GM23338 (cell line): ENCODE data around the gene LEFTY2. TPM values are rescaled to one million over a fixed set of nuclear protein-coding genes. Genes with fewer than 3 reads are reported as not detected.

ENCODE experiments used
- ATAC-seq: fragments of 200-7000 bp; cut with Tn5 transposase; 3 replicates; pipeline ENCODE4 v1.9.1; 2020
- DNase-seq: peaks from one replicate; pipeline ENCODE4 v3.0.0-alpha.2; 2015; ENCODE audit warnings: low spot score
- H2AFZ ChIP-seq: fragments of 200-600 bp; sonication (generic); 2 replicates; pipeline ENCODE4 v1.8.0; 2016; ENCODE audit warnings: antibody characterized with exemption, mild to moderate bottlenecking, moderate library complexity
- H3F3A ChIP-seq: fragments of 200-600 bp; sonication (generic); replicated peaks from 2 replicates; pipeline ENCODE4 v1.8.0; 2017; ENCODE audit warnings: antibody characterized with exemption, mixed run types, low read depth
- H3K27ac ChIP-seq: fragments of 200-600 bp; sonication (generic); 2 replicates; pipeline ENCODE4 v1.6.1; 2016; ENCODE audit warnings: low read depth
- H3K27me3 ChIP-seq: fragments of 200-600 bp; sonication (generic); 2 replicates; pipeline ENCODE4 v1.8.0; 2016; ENCODE audit warnings: mild to moderate bottlenecking, mixed run types, moderate library complexity; ENCODE audit not compliant: insufficient read depth
- H3K36me3 ChIP-seq: fragments of 200-600 bp; sonication (generic); 2 replicates; pipeline ENCODE4 v1.8.0; 2016; ENCODE audit warnings: mild to moderate bottlenecking; ENCODE audit not compliant: insufficient read depth
- H3K4me1 ChIP-seq: fragments of 200-600 bp; sonication (generic); 2 replicates; pipeline ENCODE4 v1.8.0; 2016; ENCODE audit warnings: mild to moderate bottlenecking, moderate library complexity; ENCODE audit not compliant: insufficient read depth
- H3K4me2 ChIP-seq: fragments of 200-600 bp; sonication (generic); 2 replicates; pipeline ENCODE4 v1.7.1; 2017; ENCODE audit warnings: mixed run types
- H3K4me3 ChIP-seq: fragments of 200-600 bp; sonication (generic); 2 replicates; pipeline ENCODE4 v1.6.1; 2016; ENCODE audit warnings: mixed run types
- H3K79me2 ChIP-seq: fragments of 200-600 bp; sonication (generic); replicated peaks from 2 replicates; pipeline ENCODE4 v1.8.0; 2017; ENCODE audit warnings: mild to moderate bottlenecking; ENCODE audit not compliant: insufficient read depth
- H3K9me2 ChIP-seq: fragments of 200-600 bp; sonication (generic); 2 replicates; pipeline ENCODE4 v1.8.0; 2017; ENCODE audit not compliant: insufficient read depth
- H4K20me1 ChIP-seq: fragments of 200-600 bp; sonication (generic); replicated peaks from 2 replicates; pipeline ENCODE4 v1.8.0; 2017; ENCODE audit warnings: mild to moderate bottlenecking; ENCODE audit not compliant: insufficient read depth
- H3K27ac Mint-ChIP-seq: 2 replicates; pipeline ENCODE4 v1.8.0; 2020; ENCODE audit warnings: inconsistent platforms, mild to moderate bottlenecking, moderate library complexity, mixed read lengths
- H3K27me3 Mint-ChIP-seq: 3 replicates; pipeline ENCODE4 v1.8.0; 2022; ENCODE audit warnings: low read depth, mild to moderate bottlenecking, moderate library complexity, mixed read lengths, inconsistent platforms; ENCODE audit not compliant: insufficient read depth, poor library complexity
- H3K36me3 Mint-ChIP-seq: 3 replicates; pipeline ENCODE4 v1.8.0; 2021; ENCODE audit warnings: low read depth, mild to moderate bottlenecking, inconsistent platforms, moderate library complexity, mixed read lengths
- H3K4me1 Mint-ChIP-seq: 3 replicates; pipeline ENCODE4 v1.8.0; 2020; ENCODE audit warnings: mild to moderate bottlenecking, inconsistent platforms, mixed read lengths
- H3K4me3 Mint-ChIP-seq: 3 replicates; pipeline ENCODE4 v1.8.0; 2021; ENCODE audit warnings: moderate library complexity, mild to moderate bottlenecking, inconsistent platforms, mixed read lengths
- H3K9me3 Mint-ChIP-seq: 3 replicates; pipeline ENCODE4 v1.8.0; 2020; ENCODE audit warnings: moderate library complexity, mild to moderate bottlenecking, inconsistent platforms, mixed read lengths
- CREB1 ChIP-seq: fragments of 250-450 bp; sonication (Bioruptor Pico); IDR thresholded peaks from 2 replicates; pipeline ENCODE4 v1.5.0; 2020; ENCODE audit warnings: low read depth, mild to moderate bottlenecking, moderate library complexity
- CTCF ChIP-seq, 2 experiments: fragments of 200-600 bp in 1 of 2; sonication (generic) in 1 of 2; conservative IDR thresholded peaks; 2 replicates each; pipeline versions ENCODE4 v1.5.1 to v1.6.1; 2016 to 2017; ENCODE audit warnings: antibody characterized with exemption in 2 of 2, low read depth in 2 of 2, mild to moderate bottlenecking in 2 of 2, moderate library complexity in 1 of 2
- ETS1 ChIP-seq: IDR thresholded peaks from 2 replicates; pipeline ENCODE4 v1.6.1; 2016; ENCODE audit warnings: antibody characterized with exemption
- EZH2 ChIP-seq: fragments of 200-600 bp; sonication (generic); IDR thresholded peaks from one replicate; pipeline ENCODE4 v1.8.0; 2017; ENCODE audit warnings: antibody characterized with exemption, mild to moderate bottlenecking, low read depth; ENCODE audit not compliant: unreplicated experiment
- EZH2phosphoT487 ChIP-seq: fragments of 200-600 bp; sonication (generic); IDR thresholded peaks from one replicate; pipeline ENCODE4 v1.8.1; 2018; ENCODE audit warnings: antibody characterized with exemption; ENCODE audit not compliant: unreplicated experiment
- JUNB ChIP-seq: IDR thresholded peaks from one replicate; pipeline ENCODE4 v1.6.1; 2016; ENCODE audit warnings: antibody characterized with exemption; ENCODE audit not compliant: unreplicated experiment
- NANOG ChIP-seq: IDR thresholded peaks from 2 replicates; pipeline ENCODE4 v1.6.1; 2016; ENCODE audit warnings: antibody characterized with exemption, borderline replicate concordance
- POLR2AphosphoS5 ChIP-seq: IDR thresholded peaks from 2 replicates; pipeline ENCODE4 v1.6.1; 2016; ENCODE audit warnings: antibody characterized with exemption, low read depth
- REST ChIP-seq: IDR thresholded peaks from one replicate; pipeline ENCODE4 v1.6.1; 2018; ENCODE audit warnings: antibody characterized with exemption; ENCODE audit not compliant: unreplicated experiment
- STAT1 ChIP-seq: IDR thresholded peaks from one replicate; pipeline ENCODE4 v1.6.1; 2016; ENCODE audit warnings: antibody characterized with exemption; ENCODE audit not compliant: unreplicated experiment
- ZNF114 ChIP-seq: fragments of 250-450 bp; sonication (Bioruptor Pico); IDR thresholded peaks from 2 replicates; pipeline ENCODE4 v1.5.0; 2020; ENCODE audit warnings: mild to moderate bottlenecking, moderate library complexity
- ZNF331 ChIP-seq: fragments of 250-450 bp; sonication (Bioruptor Pico); IDR thresholded peaks from 2 replicates; pipeline ENCODE4 v1.5.0; 2020; ENCODE audit warnings: low read depth, mild to moderate bottlenecking, moderate library complexity
- ZNF462 ChIP-seq: fragments of 250-450 bp; sonication (Bioruptor Pico); IDR thresholded peaks from 2 replicates; pipeline ENCODE4 v1.5.0; 2020; ENCODE audit warnings: mild to moderate bottlenecking, moderate library complexity
- polyA plus RNA-seq: library from polyadenylated mRNA; unstranded; fragments of >200 nt; fragmentation: Nextera tagmentation; extraction: Ambion mirVana; gene quantifications from 2 replicates; pipeline ENCODE4 v1.2.1, GENCODE V29; 2016
- total RNA-seq: library from RNA; depleted of rRNA; stranded (reverse); fragments of >200 nt; shearing (Covaris generic); gene quantifications from 2 replicates; pipeline ENCODE4 v1.2.3, GENCODE V29; 2014

Gene LEFTY2
- total and polyA plus RNA-seq, 2 experiments from 2014 or later: 8.3 to 12.4 TPM

- Histone ChIP-seq H3K27ac (no peak overlapping the region), H3K36me3 (no peaks in the 10 kb centered on the region), H2AFZ (no peak overlapping the region), H3K79me2 (no peaks in the 10 kb centered on the region), H3K4me2 (no peak overlapping the region), H4K20me1 (no peaks in the 10 kb centered on the region), H3F3A (no peaks in the 10 kb centered on the region; the same call in 1 of the 2 replicates), H3K4me3 (no peak overlapping the region), H3K4me1 (no peaks in the 10 kb centered on the region), H3K9me2 (no peaks in the 10 kb centered on the region), H3K27me3 (no peaks in the 10 kb centered on the region)
- Mint-ChIP-seq H3K27me3 (peaks cover 20% of the 10 kb centered on the region), H3K27ac (no peak overlapping the region), H3K9me3 (peaks cover 19% of the 10 kb centered on the region), H3K4me3 (no peak overlapping the region), H3K4me1 (peaks cover 4% of the 10 kb centered on the region; the same call in 2 of the 3 replicates), H3K36me3 (peaks cover 24% of the 10 kb centered on the region)
- no peak for TF ChIP-seq EZH2
- no peak for TF ChIP-seq ETS1
- no peak for TF ChIP-seq ZNF462 (CRISPR knock-in tag)
- TF ChIP-seq ZNF114 (CRISPR knock-in tag): no peak
- TF ChIP-seq JUNB: no peak
- TF ChIP-seq CTCF (conservative IDR thresholded peaks at IDR 0.05; ENCODE audit: low read depth in 2 of 2): no peak
- no peak for TF ChIP-seq ZNF331 (CRISPR knock-in tag)
- no peak for TF ChIP-seq CREB1 (CRISPR knock-in tag)
- no peak for TF ChIP-seq STAT1
- TF ChIP-seq NANOG: no peak
- no peak for TF ChIP-seq POLR2AphosphoS5
- no peak for TF ChIP-seq EZH2phosphoT487
- TF ChIP-seq REST: no peak
- ATAC-seq (no peak), DNase-seq (no peak)
These were observed 31.5 kb upstream of the LEFTY2 start for GRCh38 chr1:225972344-225973152.
